Endometrial microvascular endothelial cells (primary cell): ENCODE measurements around the gene PKM. TPM values are rescaled to one million over a fixed set of nuclear protein-coding genes. Genes with fewer than 3 reads are reported as not detected.

Source experiments
- in situ Hi-C: cut with HindIII; loops from 2 replicates; pipeline ENCODE4 v1.10.0; 2017; ENCODE audit warnings: low sequenced_read_pairs, low pct_unique_long_range_greater_than_20kb; ENCODE audit errors: inconsistent ontology term
- total RNA-seq: library from RNA; depleted of rRNA; stranded (reverse); fragments of >200 nt; gene quantifications from one replicate; pipeline ENCODE4 v1.2.3, GENCODE V29; 2015; ENCODE audit errors: inconsistent ontology term

Gene PKM
- total RNA-seq, 1 donor from 2014 or later, result 1,892 TPM

GRCh38 chr15:72168131-72168807, 62.7 kb downstream of the PKM start:
- in situ Hi-C loops, result no loop called here

- in situ Hi-C loops, result no loop called here
These were observed 63.5 kb downstream of the PKM start for GRCh38 chr15:72167445-72167844.

GRCh38 chr15:72166716-72167417, 64.1 kb downstream of the PKM start:
- in situ Hi-C loops, result no loop called here

- in situ Hi-C loops, result no loop called here
These were observed 67.3 kb downstream of the PKM start for GRCh38 chr15:72163719-72164118.

GRCh38 chr15:72162569-72162968, 68.4 kb downstream of the PKM start:
- in situ Hi-C loops, result no loop called here

- in situ Hi-C loops, result no loop called here
These were observed 69.4 kb downstream of the PKM start for GRCh38 chr15:72161361-72162132.

- in situ Hi-C loops, result no loop called here
These were observed 70.2 kb downstream of the PKM start for GRCh38 chr15:72160696-72161245.

GRCh38 chr15:72156928-72157327, 74.1 kb downstream of the PKM start:
- in situ Hi-C loops, result no loop called here

GRCh38 chr15:72155635-72156616, 75.1 kb downstream of the PKM start:
- in situ Hi-C loops, result no loop called here

GRCh38 chr15:72155003-72155621, 75.9 kb downstream of the PKM start:
- in situ Hi-C loops, result no loop called here

GRCh38 chr15:72154316-72154715, 76.7 kb downstream of the PKM start:
- in situ Hi-C loops, result no loop called here

- in situ Hi-C loops, result no loop called here
These were observed 77.6 kb downstream of the PKM start for GRCh38 chr15:72153269-72154000.

Other genes with a start within 250 kb of the PKM start
- gene MYO9A, start 113.0 kb downstream of the PKM start, total RNA-seq, result 15.7 TPM
- 2.0 TPM for gene SENP8, start 112.8 kb downstream of the PKM start, total RNA-seq
- 0.74 TPM for gene GRAMD2A, start 33.4 kb downstream of the PKM start, total RNA-seq
- gene PARP6, start 41.4 kb upstream of the PKM start, total RNA-seq, result 13.4 TPM
- not detected for gene CELF6, start 89.0 kb upstream of the PKM start, total RNA-seq
- gene HEXA, start 144.8 kb upstream of the PKM start, total RNA-seq, result 67.2 TPM
- not detected for gene TMEM202, start 167.1 kb upstream of the PKM start, total RNA-seq
- 24.1 TPM for gene ARIH1, start 243.1 kb upstream of the PKM start, total RNA-seq